Measurements from ENCODE around the gene VRK3.
"Not testable (repeated sequence)": the region's sequence is repeated elsewhere in the genome, so short reads cannot be mapped to it uniquely, and the experiment has no call there.

Gene VRK3

GRCh38 chr19:50025022-50025793, at the start of gene VRK3:
Gene VRK3 (minus strand): TSS chr19:50025372. CDS start chr19:50016162, 9,210 bp downstream.
- DNase-seq = peak; percentile 99

- not testable (repeated sequence) for DNase-seq
Measured at GRCh38 chr19:50068382-50068781, 43.2 kb upstream of the VRK3 start.

GRCh38 chr19:50067575-50067974, 42.4 kb upstream of the VRK3 start:
- DNase-seq = no peak

GRCh38 chr19:50065938-50066337, 40.8 kb upstream of the VRK3 start:
- no peak for DNase-seq

GRCh38 chr19:50061650-50062049, 36.5 kb upstream of the VRK3 start:
- no peak for DNase-seq

- no peak for DNase-seq
Measured at GRCh38 chr19:50060107-50060506, 34.9 kb upstream of the VRK3 start.

- no peak for DNase-seq
Measured at GRCh38 chr19:50059045-50059444, 33.9 kb upstream of the VRK3 start.

- DNase-seq = no peak
Measured at GRCh38 chr19:50058425-50058824, 33.3 kb upstream of the VRK3 start.

- no peak for DNase-seq
Measured at GRCh38 chr19:50053119-50053518, 27.9 kb upstream of the VRK3 start.

GRCh38 chr19:50051964-50052363, 26.8 kb upstream of the VRK3 start:
- DNase-seq = no peak

GRCh38 chr19:50051228-50051895, 26.2 kb upstream of the VRK3 start:
- DNase-seq = not testable (repeated sequence)

- peak; percentile 77 to 92 for DNase-seq
Measured at GRCh38 chr19:50050406-50051227, 25.4 kb upstream of the VRK3 start.

GRCh38 chr19:50047671-50048070, 22.5 kb upstream of the VRK3 start:
- DNase-seq = no peak

GRCh38 chr19:50046649-50047503, 21.7 kb upstream of the VRK3 start:
- peak in 1 of 2 experiments; percentile 64 for DNase-seq

GRCh38 chr19:50044922-50045321, 19.8 kb upstream of the VRK3 start:
- DNase-seq = no peak

GRCh38 chr19:50043967-50044366, 18.8 kb upstream of the VRK3 start:
- no peak for DNase-seq

- DNase-seq = no peak
Measured at GRCh38 chr19:50042363-50043024, 17.3 kb upstream of the VRK3 start.

- DNase-seq = no peak
Measured at GRCh38 chr19:50040967-50041366, 15.8 kb upstream of the VRK3 start.

GRCh38 chr19:50039968-50040367, 14.8 kb upstream of the VRK3 start:
- no peak for DNase-seq

- no peak for DNase-seq
Measured at GRCh38 chr19:50036908-50037307, 11.7 kb upstream of the VRK3 start.

- no peak for DNase-seq
Measured at GRCh38 chr19:50030937-50031336, 5.8 kb upstream of the VRK3 start.

GRCh38 chr19:50030225-50030624, 5.1 kb upstream of the VRK3 start:
- DNase-seq = no peak

All from NCI-H526 (cell line).